ENCODE data around the gene TCF12.
"Not testable (repeated sequence)": the region's sequence is repeated elsewhere in the genome, so short reads cannot be mapped to it uniquely, and the experiment has no call there.

Gene TCF12

GRCh38 chr15:57147621-57148020 lies 229.2 kb downstream of the TCF12 start:
- DNase-seq = no peak

- DNase-seq = no peak
Measured at GRCh38 chr15:57148262-57148661, 229.8 kb downstream of the TCF12 start.

GRCh38 chr15:57149196-57149595 lies 230.8 kb downstream of the TCF12 start:
- no peak for DNase-seq

- DNase-seq = no peak
Measured at GRCh38 chr15:57150066-57150865, 231.8 kb downstream of the TCF12 start.

GRCh38 chr15:57150866-57151203 lies 232.4 kb downstream of the TCF12 start:
- not testable (repeated sequence) for DNase-seq

- no peak for DNase-seq
Measured at GRCh38 chr15:57152133-57152532, 233.7 kb downstream of the TCF12 start.

GRCh38 chr15:57152666-57153539 lies 234.5 kb downstream of the TCF12 start:
- DNase-seq = no peak

- peak; percentile 18 for DNase-seq
Measured at GRCh38 chr15:57156210-57156884, 237.9 kb downstream of the TCF12 start.

GRCh38 chr15:57158589-57158988 lies 240.1 kb downstream of the TCF12 start:
- DNase-seq = peak; percentile 41

- DNase-seq = no peak
Measured at GRCh38 chr15:57158997-57159668, 240.7 kb downstream of the TCF12 start.

- no peak for DNase-seq
Measured at GRCh38 chr15:57159767-57160166, 241.3 kb downstream of the TCF12 start.

GRCh38 chr15:57160823-57161560 lies 242.5 kb downstream of the TCF12 start:
- no peak for DNase-seq

- not testable (repeated sequence) for DNase-seq
Measured at GRCh38 chr15:57164251-57164650, 245.8 kb downstream of the TCF12 start.

GRCh38 chr15:57165992-57166391 lies 247.5 kb downstream of the TCF12 start:
- DNase-seq = no peak

- no peak for DNase-seq
Measured at GRCh38 chr15:57167821-57168395, 249.5 kb downstream of the TCF12 start.

- DNase-seq = no peak
Measured at GRCh38 chr15:57169643-57170042, 251.2 kb downstream of the TCF12 start.

GRCh38 chr15:57171426-57171825 lies 253.0 kb downstream of the TCF12 start:
- no peak for DNase-seq

- DNase-seq = no peak
Measured at GRCh38 chr15:57172925-57173324, 254.5 kb downstream of the TCF12 start.

- DNase-seq = no peak
Measured at GRCh38 chr15:57183041-57183440, 264.6 kb downstream of the TCF12 start.

GRCh38 chr15:57183614-57184344 lies 265.3 kb downstream of the TCF12 start:
- DNase-seq = no peak

- DNase-seq = no peak
Measured at GRCh38 chr15:57184502-57184901, 266.1 kb downstream of the TCF12 start.
